A673 (cell line): ENCODE data around the gene KLB. TPM values are rescaled to one million over a fixed set of nuclear protein-coding genes. Genes with fewer than 3 reads are reported as not detected.

Source experiments
- BruUV-seq: library from RNA; stranded (reverse); fragments of 400-500 nt; replicated peaks from 2 replicates; lab custom pipeline; 2021; lab: Mats Ljungman, UMichigan
- CTCF ChIA-PET: fragments of 300-600 bp; sonication (Branson Sonifier 250); formaldehyde crosslinking; loops from one replicate; lab custom pipeline; 2022; ENCODE audit warnings: antibody characterized with exemption; lab: Charles Lee
- POLR2A ChIA-PET: fragments of 300-600 bp; sonication (Branson Sonifier 250); formaldehyde crosslinking; loops from one replicate; lab custom pipeline; 2022; ENCODE audit warnings: antibody characterized with exemption; ENCODE audit not compliant: low non-redundant PET; lab: Charles Lee
- DNase-seq: peaks from one replicate; pipeline ENCODE4 v3.0.0-alpha.2; 2015; ENCODE audit warnings: low spot score
- H3K27ac ChIP-seq: fragments of 200-600 bp; sonication (generic); 2 replicates; pipeline ENCODE4 v1.5.1; 2016; ENCODE audit warnings: mixed run types, low read depth, mild to moderate bottlenecking, mixed read lengths, antibody characterized with exemption, low read length; ENCODE audit not compliant: poor library complexity, severe bottlenecking
- H3K27me3 ChIP-seq: fragments of 200-600 bp; sonication (generic); replicated peaks from 2 replicates; pipeline ENCODE4 v1.6.1; 2017; ENCODE audit warnings: mixed run types, low read depth, mild to moderate bottlenecking, mixed read lengths, antibody characterized with exemption, low read length; ENCODE audit not compliant: insufficient read depth, poor library complexity
- H3K36me3 ChIP-seq: fragments of 200-600 bp; sonication (generic); 2 replicates; pipeline ENCODE4 v1.6.1; 2016; ENCODE audit warnings: mixed run types, mild to moderate bottlenecking, mixed read lengths, antibody characterized with exemption, low read length; ENCODE audit not compliant: insufficient read depth, poor library complexity, severe bottlenecking
- H3K4me1 ChIP-seq: fragments of 200-600 bp; sonication (generic); 2 replicates; pipeline ENCODE4 v1.6.1; 2017; ENCODE audit warnings: mixed run types, mild to moderate bottlenecking, mixed read lengths, antibody characterized with exemption, low read length; ENCODE audit not compliant: insufficient read depth, poor library complexity, severe bottlenecking
- H3K4me3 ChIP-seq: fragments of 200-600 bp; sonication (generic); 2 replicates; pipeline ENCODE4 v1.5.1; 2016; ENCODE audit warnings: low read depth, mixed run types, mild to moderate bottlenecking, mixed read lengths, low read length; ENCODE audit not compliant: poor library complexity, severe bottlenecking
- H3K9me3 ChIP-seq: fragments of 200-600 bp; sonication (generic); 2 replicates; pipeline ENCODE4 v1.6.1; 2016; ENCODE audit warnings: mixed run types, low read depth, mild to moderate bottlenecking, mixed read lengths, antibody characterized with exemption, low read length; ENCODE audit not compliant: poor library complexity, severe bottlenecking
- EZH2 ChIP-seq: fragments of 200-600 bp; sonication (generic); IDR thresholded peaks from 2 replicates; pipeline ENCODE4 v1.6.1; 2017; ENCODE audit warnings: borderline replicate concordance, low read depth, mild to moderate bottlenecking, mixed read lengths, antibody characterized with exemption, low read length; ENCODE audit not compliant: poor library complexity, severe bottlenecking
- intact Hi-C: fragments of 100-400 bp; cut with micrococcal nuclease; formaldehyde crosslinking; loops from one replicate; pipeline ENCODE4 v1.10.0; 2022; ENCODE audit not compliant: unreplicated experiment
- total RNA-seq: library from RNA; stranded (reverse); gene quantifications from 2 replicates; pipeline ENCODE4 v1.2.3, GENCODE V29; 2021
- TF ChIP-seq, protein P1 (sequence below): fragments of 300-800, 200-600 bp; sonication (generic); conservative IDR thresholded peaks from 2 replicates; pipeline ENCODE4 v1.5.1; 2017; ENCODE audit warnings: low read depth, mild to moderate bottlenecking, antibody characterized with exemption, low read length, moderate library complexity, mixed read lengths

Gene KLB
- total RNA-seq, 1 experiment from 2014 or later = not detected

DNA sequence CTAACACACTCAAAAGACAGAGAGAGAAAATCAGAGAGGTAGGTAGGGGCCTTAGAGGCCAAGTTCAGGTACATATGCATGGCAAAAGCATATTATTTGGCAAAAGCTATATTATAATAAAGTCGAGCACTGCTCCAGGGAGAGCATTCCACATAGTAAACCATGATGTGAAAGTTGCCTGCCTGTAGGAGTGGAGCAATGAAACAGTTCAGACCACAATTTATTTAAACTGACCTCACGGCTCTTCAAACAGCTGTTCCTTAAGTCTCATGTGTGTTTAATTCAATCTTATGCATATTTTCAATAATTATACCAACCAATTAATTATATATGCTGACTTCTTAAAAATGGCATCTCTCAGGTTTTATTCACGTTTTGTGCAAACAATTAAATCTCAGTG, 43.9 kb upstream of the KLB start:
- DNase-seq = no peak
- Histone ChIP-seq H3K36me3 (no peaks in the 10 kb centered on the region), H3K9me3 (no peaks in the 10 kb centered on the region)

DNA sequence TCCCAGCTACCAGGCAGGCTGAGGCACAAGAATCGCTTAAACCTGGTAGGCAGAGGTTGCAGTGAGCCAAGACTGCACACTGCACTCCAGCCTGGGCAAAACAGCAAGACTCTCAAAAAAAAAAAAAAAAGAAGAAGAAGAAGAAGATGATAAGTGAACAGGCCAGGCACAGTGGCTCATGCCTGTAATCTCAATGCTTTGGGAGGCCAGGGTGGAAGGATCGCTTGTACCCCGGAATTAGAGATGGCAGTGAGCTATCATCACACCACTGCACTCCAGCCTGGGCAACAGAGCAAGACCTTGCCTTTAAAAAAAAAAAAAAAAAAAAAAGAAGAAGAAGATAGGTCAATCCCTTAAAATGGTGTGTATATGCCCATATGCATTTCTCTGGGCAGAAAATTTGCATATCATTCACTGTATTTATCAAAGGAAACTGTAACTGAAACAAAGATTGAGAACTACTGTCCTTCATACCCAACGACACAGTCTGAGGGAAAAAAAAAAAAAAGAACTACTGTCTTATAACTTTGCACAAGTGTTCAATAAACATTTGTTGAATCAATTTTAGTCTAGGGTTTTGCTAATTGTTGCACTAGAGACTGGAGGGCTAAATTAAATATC, 42.8 kb upstream of the KLB start:
- Histone ChIP-seq H3K27ac (no peak overlapping the region), H3K27me3 (no peaks in the 10 kb centered on the region), H3K4me1 (peaks cover 5% of the 10 kb centered on the region), H3K4me3 (no peak overlapping the region), H3K9me3 (no peaks in the 10 kb centered on the region), H3K36me3 (no peaks in the 10 kb centered on the region)
- no peak for DNase-seq
- POLR2A ChIA-PET = no interaction called here
- CTCF ChIA-PET = no interaction called here
- no TSS peak for BruUV-seq
- TF ChIP-seq, protein P1, sequence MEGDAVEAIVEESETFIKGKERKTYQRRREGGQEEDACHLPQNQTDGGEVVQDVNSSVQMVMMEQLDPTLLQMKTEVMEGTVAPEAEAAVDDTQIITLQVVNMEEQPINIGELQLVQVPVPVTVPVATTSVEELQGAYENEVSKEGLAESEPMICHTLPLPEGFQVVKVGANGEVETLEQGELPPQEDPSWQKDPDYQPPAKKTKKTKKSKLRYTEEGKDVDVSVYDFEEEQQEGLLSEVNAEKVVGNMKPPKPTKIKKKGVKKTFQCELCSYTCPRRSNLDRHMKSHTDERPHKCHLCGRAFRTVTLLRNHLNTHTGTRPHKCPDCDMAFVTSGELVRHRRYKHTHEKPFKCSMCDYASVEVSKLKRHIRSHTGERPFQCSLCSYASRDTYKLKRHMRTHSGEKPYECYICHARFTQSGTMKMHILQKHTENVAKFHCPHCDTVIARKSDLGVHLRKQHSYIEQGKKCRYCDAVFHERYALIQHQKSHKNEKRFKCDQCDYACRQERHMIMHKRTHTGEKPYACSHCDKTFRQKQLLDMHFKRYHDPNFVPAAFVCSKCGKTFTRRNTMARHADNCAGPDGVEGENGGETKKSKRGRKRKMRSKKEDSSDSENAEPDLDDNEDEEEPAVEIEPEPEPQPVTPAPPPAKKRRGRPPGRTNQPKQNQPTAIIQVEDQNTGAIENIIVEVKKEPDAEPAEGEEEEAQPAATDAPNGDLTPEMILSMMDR = no peak
- no peak for TF ChIP-seq EZH2
- intact Hi-C loops = no loop called here

More for the DNA sequence above, 43.9 kb upstream of the KLB start:
- no peak overlapping the region for H3K4me3 ChIP-seq
- CTCF ChIA-PET = no interaction called here
- no peaks in the 10 kb centered on the region for H3K27me3 ChIP-seq
- H3K27ac ChIP-seq = no peak overlapping the region
- POLR2A ChIA-PET = no interaction called here
- intact Hi-C loops = no loop called here
- H3K4me1 ChIP-seq = peaks cover 5% of the 10 kb centered on the region
- BruUV-seq = no TSS peak
- no peak for TF ChIP-seq EZH2
- TF ChIP-seq, protein P1 = no peak

DNA sequence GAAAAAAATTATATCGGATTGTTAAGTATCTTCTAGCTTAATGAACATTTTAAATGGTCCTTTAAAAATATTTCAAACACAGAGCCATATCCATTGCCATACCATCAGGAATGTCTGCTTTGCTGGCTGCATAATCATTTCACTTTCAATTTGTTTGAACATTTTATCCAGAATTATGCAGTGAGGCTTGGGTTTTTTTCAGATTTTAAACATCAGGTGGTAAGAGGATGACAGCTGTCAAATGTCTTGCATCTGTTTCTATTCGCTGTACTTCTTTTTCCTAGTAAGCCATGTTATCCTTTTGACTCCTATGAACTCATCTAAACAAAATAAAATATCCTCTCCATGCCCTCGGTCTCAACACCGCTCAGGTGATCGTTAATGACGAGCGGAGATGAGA, 41.4 kb upstream of the KLB start:
- no peak for DNase-seq
- CTCF ChIA-PET = interaction anchor here (0.6 kb wide), 1 partner anchor 461 kb away, joined by 7 read pairs; no protein-coding TSS in a partner anchor
- no peaks in the 10 kb centered on the region for H3K9me3 ChIP-seq
- peak overlapping the region; percentile 90 for H3K27ac ChIP-seq
- H3K4me1 ChIP-seq = peaks cover 5% of the 10 kb centered on the region
- POLR2A ChIA-PET = interaction anchor here (0.6 to 0.7 kb wide), 2 partner anchors 38 to 408 kb away, joined by 3 to 9 read pairs; no protein-coding TSS in a partner anchor
- intact Hi-C loops = no loop called here
- TF ChIP-seq EZH2 = no peak
- TF ChIP-seq, protein P1 = no peak
- no peaks in the 10 kb centered on the region for H3K27me3 ChIP-seq
- no peaks in the 10 kb centered on the region for H3K36me3 ChIP-seq
- no TSS peak for BruUV-seq
- H3K4me3 ChIP-seq = peak overlapping the region; percentile 72
